ENCODE measurements around the gene TECPR2.

DNA sequence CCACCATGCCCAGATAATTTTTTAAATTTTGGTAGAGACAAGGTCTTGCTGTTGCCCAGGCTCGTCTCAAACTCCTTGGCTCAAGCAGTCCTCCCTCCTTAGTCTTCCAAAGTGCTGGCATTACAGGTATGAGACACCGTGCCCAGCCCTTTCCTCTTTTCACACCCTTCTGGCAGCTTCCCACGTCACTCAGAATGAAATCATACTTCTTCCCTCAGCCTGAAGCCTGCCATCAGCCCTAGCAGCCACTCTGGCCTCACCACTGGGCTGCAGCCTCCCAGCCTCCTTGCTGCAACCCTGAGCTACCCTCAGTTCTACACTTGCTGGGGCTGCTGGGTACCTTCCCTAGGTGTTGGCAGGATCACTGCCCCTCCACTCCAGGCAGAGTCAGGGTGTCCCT lies 128.6 kb downstream of the TECPR2 start:
- TF ChIP-seq, protein P1, sequence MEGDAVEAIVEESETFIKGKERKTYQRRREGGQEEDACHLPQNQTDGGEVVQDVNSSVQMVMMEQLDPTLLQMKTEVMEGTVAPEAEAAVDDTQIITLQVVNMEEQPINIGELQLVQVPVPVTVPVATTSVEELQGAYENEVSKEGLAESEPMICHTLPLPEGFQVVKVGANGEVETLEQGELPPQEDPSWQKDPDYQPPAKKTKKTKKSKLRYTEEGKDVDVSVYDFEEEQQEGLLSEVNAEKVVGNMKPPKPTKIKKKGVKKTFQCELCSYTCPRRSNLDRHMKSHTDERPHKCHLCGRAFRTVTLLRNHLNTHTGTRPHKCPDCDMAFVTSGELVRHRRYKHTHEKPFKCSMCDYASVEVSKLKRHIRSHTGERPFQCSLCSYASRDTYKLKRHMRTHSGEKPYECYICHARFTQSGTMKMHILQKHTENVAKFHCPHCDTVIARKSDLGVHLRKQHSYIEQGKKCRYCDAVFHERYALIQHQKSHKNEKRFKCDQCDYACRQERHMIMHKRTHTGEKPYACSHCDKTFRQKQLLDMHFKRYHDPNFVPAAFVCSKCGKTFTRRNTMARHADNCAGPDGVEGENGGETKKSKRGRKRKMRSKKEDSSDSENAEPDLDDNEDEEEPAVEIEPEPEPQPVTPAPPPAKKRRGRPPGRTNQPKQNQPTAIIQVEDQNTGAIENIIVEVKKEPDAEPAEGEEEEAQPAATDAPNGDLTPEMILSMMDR (optimal IDR thresholded peaks at IDR 0.05 in 1 of 3, IDR thresholded peaks at IDR 0.05 in 1 of 3, conservative IDR thresholded peaks at IDR 0.05 in 1 of 3; ENCODE audit: extremely low read depth in 1 of 3, insufficient read depth in 2 of 3, low read length in 3 of 3), result no peak
- no peak for TF ChIP-seq EZH2 (IDR thresholded peaks at IDR 0.05; ENCODE audit: low read length)
